Cerebellar cortex (tissue), 1 donor: ENCODE data around the gene BBS12.
A peak's percentile ranks its signal among the peaks of the same experiment; 100 is the strongest.
"Not testable (repeated sequence)": the region's sequence is repeated elsewhere in the genome, so short reads cannot be mapped to it uniquely, and the experiment has no call there.

Experiments
- DNase-seq: peaks from one replicate; pipeline ENCODE4 v3.0.0-alpha.2; 2015; ENCODE audit warnings: low spot score

The BBS12 gene

GRCh38 chr4:122765692-122766352, 33.3 kb downstream of the BBS12 start:
- no peak for DNase-seq

GRCh38 chr4:122766353-122766705, 33.8 kb downstream of the BBS12 start:
- DNase-seq, result no peak

DNA sequence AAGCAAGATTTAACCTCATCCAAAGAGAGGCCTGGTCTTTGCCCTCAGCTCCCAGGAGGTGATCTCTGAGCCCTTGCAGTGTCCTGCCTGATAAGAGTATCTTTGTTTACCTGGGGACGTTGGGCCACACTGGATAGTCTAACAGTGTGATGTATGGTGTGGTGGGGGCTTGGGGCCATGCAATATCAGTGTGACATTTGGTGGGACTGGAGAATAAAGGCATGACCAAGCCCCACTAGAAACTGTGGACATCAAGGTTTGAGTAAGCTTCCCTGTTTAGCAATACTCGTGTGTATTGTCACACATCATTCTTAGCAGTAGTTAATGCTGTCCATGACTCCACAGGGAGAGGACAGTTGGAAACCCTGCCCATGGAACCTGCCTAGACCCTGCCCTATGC, 34.4 kb downstream of the BBS12 start:
- DNase-seq, result no peak

- DNase-seq, result no peak
These were observed 39.2 kb downstream of the BBS12 start for GRCh38 chr4:122771724-122772123.

DNA sequence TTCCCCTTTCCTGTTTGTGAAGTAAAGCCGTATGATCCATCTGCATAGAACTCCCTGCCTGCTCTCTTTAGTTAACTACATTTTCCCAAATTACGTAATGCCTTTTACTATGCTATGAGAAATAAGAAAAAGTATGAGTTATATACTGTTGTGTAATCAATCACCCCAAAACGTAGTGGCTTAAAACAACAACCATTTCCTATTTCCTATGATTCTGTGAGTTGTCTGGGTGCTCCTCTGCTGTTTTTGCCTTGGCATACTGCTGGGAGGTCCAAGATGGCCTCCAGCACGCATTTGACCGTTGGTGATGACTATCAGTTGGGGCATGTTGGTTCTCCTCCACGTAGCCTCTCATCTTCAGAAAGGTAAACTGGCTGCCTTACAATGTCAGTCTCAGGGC, 39.8 kb downstream of the BBS12 start:
- no peak for DNase-seq

GRCh38 chr4:122772986-122773385, 40.5 kb downstream of the BBS12 start:
- no peak for DNase-seq

DNA sequence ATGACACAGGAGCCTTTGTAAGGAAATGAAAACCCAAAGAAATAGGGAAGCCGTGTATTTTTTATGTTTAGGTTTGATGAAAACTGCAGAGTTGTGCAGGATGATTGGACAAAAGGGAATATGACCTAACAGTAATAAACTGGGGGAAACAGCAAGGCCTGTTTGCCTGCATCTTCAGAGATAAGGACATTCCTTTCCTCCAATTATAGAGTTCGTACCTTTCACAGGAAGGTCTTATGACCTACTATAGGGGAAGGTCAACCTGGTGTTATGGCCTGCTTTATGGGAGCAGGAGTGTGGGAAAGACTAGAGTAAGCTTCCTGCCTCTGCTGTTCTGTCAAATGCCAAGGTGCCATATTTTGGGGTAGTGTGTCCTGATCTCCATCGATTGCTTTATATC, 42.5 kb downstream of the BBS12 start:
- no peak for DNase-seq

DNA sequence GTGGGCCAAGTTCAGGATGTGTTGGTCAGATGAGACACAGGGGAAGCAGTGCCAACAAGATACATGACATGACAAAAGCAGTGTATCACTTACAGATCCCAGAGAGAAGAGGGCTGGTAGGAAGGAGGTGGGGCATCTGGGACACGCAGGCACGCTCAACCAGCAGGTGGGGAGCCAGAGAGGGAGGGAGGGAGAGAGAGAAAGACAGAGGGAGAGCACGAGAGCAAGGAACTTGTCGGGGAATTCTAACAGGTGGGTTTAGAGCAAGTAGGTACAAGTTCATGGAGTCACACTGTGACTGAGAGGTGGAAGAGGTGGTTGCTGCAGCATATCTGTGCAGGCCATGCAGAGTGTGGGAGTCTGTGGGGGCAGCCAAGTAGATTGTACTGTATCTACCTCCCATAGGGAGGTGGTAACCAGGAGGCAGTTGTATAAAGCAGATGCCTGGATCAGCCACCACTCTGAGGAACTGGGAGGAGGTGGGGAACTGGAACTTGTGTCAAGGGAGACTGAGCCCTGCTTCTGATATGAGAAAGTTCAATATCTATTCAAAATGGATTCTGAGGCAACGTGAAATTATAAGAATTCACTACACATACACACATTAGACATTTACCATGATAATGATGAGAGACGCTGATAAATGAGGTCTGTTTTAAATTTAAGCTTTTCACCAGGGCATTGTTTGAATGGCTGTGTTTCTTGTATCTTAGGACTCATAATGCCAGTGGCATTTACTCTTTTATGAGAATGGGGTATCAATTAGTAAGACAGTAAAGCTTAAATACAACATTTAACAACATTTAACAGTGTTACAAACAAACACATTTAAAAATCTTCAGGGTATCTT, 43.7 kb downstream of the BBS12 start:
- DNase-seq, result no peak

- no peak for DNase-seq
These were observed 44.4 kb downstream of the BBS12 start for GRCh38 chr4:122776916-122777315.

GRCh38 chr4:122777846-122778673, 45.6 kb downstream of the BBS12 start:
- no peak for DNase-seq

GRCh38 chr4:122781486-122781885, 49.0 kb downstream of the BBS12 start:
- DNase-seq, result no peak

DNA sequence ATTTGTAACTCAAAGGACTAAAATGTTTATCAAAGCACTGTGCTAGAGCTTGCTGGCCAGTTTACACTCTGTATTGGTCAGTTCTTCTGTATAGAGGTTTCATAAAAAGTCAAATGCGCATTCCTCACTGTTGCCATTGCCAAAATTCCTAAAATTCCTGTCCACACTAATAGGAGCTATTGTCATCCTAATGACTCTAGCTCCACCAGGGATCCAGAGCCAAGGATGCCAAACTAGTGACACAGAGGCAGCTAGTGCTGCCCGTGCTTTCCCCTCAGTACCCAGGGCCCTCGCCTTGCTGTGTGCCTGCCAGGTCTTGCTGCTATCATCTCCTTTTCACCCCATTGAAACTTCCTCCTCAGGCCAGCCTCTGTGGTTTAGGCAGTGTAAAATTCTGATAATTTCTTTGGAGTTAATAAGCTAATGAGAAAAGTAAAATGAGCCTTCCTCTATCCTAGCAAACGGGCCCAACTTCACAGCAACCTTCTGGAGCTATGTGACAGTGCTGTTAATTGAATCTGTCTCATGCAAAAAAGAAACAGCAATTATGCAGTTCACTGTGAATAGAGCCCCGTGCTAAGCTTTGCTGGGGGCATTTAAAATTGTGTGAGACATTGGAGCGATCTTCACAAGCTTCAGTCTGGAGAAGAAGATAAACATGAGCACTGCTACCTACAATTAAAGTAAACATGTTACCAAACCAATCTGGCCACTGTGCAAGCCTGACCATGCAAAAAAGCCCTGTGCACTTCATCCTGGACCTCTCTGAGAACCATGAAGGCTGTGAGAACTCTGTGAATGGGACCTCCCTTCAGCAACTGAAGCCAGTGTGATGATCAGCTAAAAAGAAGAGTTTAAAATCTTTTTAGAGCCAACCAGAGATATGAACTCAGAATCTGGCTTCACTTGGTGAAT, 51.1 kb downstream of the BBS12 start:
- DNase-seq, result peak; percentile 75

GRCh38 chr4:122784261-122784660, 51.8 kb downstream of the BBS12 start:
- no peak for DNase-seq

DNA sequence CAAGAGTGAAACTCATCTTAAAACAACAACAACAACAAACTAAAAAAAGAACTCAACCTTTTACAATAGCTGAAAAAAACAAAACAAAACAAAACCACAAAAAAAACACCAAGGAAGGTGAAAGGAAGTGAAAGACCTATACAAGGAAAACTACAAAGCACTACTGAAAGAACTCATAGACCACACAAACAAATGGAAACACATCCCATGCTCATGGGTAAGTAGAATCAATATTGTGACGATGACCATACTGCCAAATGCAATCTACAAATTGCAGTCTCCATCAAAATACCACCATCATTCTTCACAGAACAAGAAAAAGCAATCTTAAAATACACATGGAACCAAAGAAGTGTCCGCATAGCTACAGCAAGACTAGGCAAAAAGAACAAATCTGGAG, 52.6 kb downstream of the BBS12 start:
- DNase-seq, result no peak

DNA sequence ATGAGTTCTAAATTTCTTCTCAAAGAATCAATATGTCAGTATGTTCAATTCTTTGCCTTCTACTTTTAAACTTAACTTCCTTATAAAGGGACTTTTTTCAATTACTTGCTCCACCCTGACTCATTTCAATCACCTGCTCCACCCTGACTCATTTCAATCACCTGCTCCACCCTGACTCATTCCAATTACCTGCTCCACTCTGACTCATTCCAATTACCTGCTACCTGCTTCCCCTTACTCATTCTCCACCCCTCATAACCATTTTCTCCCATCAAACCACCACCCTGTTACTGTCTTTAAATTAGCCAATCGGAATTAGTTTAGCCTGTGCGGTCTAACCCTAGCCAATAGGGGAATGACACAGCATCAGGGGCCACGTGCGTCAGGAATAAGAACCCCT, 53.8 kb downstream of the BBS12 start:
- DNase-seq, result not testable (repeated sequence)

- not testable (repeated sequence) for DNase-seq
These were observed 54.4 kb downstream of the BBS12 start for GRCh38 chr4:122786920-122787319.

GRCh38 chr4:122787940-122788339, 55.4 kb downstream of the BBS12 start:
- no peak for DNase-seq

DNA sequence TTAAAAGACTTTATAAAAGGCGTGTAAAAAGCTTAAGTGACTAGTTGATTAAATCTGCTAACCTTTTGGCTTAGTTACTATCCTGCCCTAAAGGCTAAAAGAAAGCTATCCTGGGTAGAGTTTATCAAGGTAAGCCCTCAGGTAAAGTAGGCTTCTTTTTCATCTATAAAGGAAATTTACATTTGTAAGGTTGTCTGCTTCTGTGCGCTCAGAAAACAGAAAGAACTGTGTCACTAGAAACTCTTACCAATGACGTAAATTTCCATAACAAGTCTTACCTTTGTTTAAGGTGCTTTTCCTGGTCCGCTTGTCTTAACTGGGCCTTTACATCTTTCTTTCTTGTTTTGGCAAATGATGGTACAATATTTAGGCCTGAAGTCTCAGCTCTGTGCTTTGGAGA, 56.4 kb downstream of the BBS12 start:
- DNase-seq, result no peak

GRCh38 chr4:122793811-122794210, 61.3 kb downstream of the BBS12 start:
- DNase-seq, result no peak
